Thoracic aorta (tissue), 2 donors: ENCODE data around the gene PER1. TPM values are rescaled to one million over a fixed set of nuclear protein-coding genes. Genes with fewer than 3 reads are reported as not detected.

ENCODE experiments used
- ATAC-seq: fragments of 150-250 bp; one replicate; pipeline ENCODE4 v1.8.0; 2017; ENCODE audit warnings: low read depth; ENCODE audit not compliant: insufficient number of reproducible peaks, low FRiP score
- DNase-seq: peaks from one replicate; pipeline ENCODE4 v3.0.0-alpha.2; 2020; ENCODE audit warnings: low spot score
- H3K27ac ChIP-seq, 2 donors: fragments of 200-600 bp; sonication (generic); 1 replicate in 1 of 2; 2 replicates in 1 of 2; pipeline ENCODE4 v1.5.1; 2016; ENCODE audit warnings: mild to moderate bottlenecking in 2 of 2, moderate library complexity in 2 of 2
- H3K27me3 ChIP-seq: fragments of 200-600 bp; sonication (generic); replicated peaks from 2 replicates; pipeline ENCODE4 v1.6.0; 2016; ENCODE audit warnings: mild to moderate bottlenecking; ENCODE audit not compliant: insufficient read depth
- H3K36me3 ChIP-seq: fragments of 200-600 bp; sonication (generic); one replicate; pipeline ENCODE4 v1.5.1; 2016
- H3K4me1 ChIP-seq, 2 donors: fragments of 200-600 bp; sonication (generic); 1 replicate in 1 of 2; 2 replicates in 1 of 2; pipeline versions ENCODE4 v1.5.1 to v1.6.0; 2016; ENCODE audit warnings: low read depth in 2 of 2, mild to moderate bottlenecking in 1 of 2; ENCODE audit not compliant: control insufficient read depth in 1 of 2
- H3K4me3 ChIP-seq: fragments of 200-600 bp; sonication (generic); 2 replicates; pipeline ENCODE4 v1.5.1; 2016; ENCODE audit warnings: mild to moderate bottlenecking
- H3K9me3 ChIP-seq: fragments of 200-600 bp; sonication (generic); 2 replicates; pipeline ENCODE4 v1.5.1; 2016
- total RNA-seq, 2 donors: library from RNA; depleted of rRNA; stranded (reverse); fragments of >200 nt; gene quantifications; one replicate each; pipeline versions ENCODE4 v1.1.0 to v1.2.3, GENCODE V29; 2016
- TF ChIP-seq, protein P1 (sequence below): fragments of 200-600 bp; sonication (generic); IDR thresholded peaks from one replicate; pipeline ENCODE4 v1.5.1; 2019; ENCODE audit warnings: antibody characterized with exemption

Gene PER1
- total RNA-seq, 2 donors from 2014 or later, result 175 to 292 TPM

DNA sequence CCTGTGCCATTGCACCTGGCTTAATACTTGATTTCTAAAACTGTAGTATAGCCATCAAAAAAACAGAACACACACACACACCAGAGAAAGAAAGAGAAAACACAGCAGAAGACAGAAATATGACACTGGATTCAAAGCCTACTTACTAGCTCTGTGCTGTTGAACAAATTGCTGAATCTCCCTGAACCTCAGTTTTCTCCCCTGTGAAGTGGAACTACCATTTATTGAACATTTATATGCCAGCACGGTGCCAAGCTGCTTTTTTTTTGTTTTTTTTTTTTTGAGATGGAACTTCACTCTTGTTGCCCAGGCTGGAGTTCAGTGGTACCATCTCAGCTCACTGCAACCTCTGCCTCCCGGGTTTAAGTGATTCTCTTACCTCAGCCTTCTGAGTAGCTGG, 51.4 kb downstream of the PER1 start:
- no peaks in the 10 kb centered on the region for H3K9me3 ChIP-seq
- ATAC-seq (no peak), DNase-seq (no peak)
- H3K4me1 ChIP-seq, result no peaks in the 10 kb centered on the region
- TF ChIP-seq, protein P1, sequence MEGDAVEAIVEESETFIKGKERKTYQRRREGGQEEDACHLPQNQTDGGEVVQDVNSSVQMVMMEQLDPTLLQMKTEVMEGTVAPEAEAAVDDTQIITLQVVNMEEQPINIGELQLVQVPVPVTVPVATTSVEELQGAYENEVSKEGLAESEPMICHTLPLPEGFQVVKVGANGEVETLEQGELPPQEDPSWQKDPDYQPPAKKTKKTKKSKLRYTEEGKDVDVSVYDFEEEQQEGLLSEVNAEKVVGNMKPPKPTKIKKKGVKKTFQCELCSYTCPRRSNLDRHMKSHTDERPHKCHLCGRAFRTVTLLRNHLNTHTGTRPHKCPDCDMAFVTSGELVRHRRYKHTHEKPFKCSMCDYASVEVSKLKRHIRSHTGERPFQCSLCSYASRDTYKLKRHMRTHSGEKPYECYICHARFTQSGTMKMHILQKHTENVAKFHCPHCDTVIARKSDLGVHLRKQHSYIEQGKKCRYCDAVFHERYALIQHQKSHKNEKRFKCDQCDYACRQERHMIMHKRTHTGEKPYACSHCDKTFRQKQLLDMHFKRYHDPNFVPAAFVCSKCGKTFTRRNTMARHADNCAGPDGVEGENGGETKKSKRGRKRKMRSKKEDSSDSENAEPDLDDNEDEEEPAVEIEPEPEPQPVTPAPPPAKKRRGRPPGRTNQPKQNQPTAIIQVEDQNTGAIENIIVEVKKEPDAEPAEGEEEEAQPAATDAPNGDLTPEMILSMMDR, result no peak
- H3K27me3 ChIP-seq, result no peaks in the 10 kb centered on the region
- H3K27ac ChIP-seq, result no peak overlapping the region
- no peak overlapping the region for H3K4me3 ChIP-seq
- H3K36me3 ChIP-seq, result no peaks in the 10 kb centered on the region

DNA sequence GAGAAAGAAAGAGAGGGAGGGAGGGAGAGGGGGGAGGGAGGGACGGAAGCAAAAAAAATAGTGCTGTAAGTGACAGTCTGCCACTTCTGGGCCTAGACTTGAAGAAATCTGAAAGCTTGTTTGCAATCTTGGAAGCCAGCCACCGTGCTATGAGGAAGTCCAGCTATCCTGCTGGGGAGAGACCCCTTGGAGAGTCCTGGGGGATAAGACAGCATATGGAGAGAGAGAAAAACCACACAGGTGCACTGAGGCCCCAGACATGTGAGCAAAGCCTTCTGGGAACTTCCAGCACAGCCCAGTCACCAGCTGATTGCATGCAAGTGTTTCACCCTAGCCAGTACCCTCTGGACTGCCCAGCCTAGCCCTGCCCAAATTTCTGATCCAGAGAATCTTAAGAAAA, 52.1 kb downstream of the PER1 start:
- Histone ChIP-seq H3K9me3 (no peaks in the 10 kb centered on the region), H3K36me3 (no peaks in the 10 kb centered on the region), H3K4me3 (no peak overlapping the region), H3K27me3 (no peaks in the 10 kb centered on the region), H3K27ac (no peak overlapping the region), H3K4me1 (no peaks in the 10 kb centered on the region)
- no peak for DNase-seq
- TF ChIP-seq, protein P1, result no peak
- no peak for ATAC-seq

DNA sequence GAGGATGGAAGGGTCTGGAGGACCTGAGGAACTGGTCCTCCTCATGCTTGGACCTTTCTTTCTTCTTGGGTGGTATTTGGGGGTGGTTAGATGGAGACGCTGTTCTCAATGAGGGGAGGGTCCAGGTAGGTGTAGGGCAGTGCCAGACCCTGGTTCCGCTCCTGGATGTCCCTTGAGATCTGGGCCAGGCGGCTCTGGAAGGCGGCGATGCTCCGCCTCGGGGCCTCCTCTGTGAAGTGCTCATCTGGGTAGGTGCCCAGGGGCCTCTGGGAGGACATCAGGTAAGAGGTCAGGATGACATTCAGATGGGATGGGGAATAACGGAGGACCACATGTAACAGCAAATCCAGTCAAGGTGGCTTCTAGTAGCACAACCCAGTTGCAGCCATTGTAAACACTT, 55.7 kb downstream of the PER1 start:
- Histone ChIP-seq H3K9me3 (no peaks in the 10 kb centered on the region), H3K27me3 (no peaks in the 10 kb centered on the region), H3K4me3 (no peak overlapping the region), H3K27ac (no peak overlapping the region), H3K36me3 (no peaks in the 10 kb centered on the region), H3K4me1 (no peaks in the 10 kb centered on the region)
- DNase-seq, result no peak
- TF ChIP-seq, protein P1, result no peak
- no peak for ATAC-seq

DNA sequence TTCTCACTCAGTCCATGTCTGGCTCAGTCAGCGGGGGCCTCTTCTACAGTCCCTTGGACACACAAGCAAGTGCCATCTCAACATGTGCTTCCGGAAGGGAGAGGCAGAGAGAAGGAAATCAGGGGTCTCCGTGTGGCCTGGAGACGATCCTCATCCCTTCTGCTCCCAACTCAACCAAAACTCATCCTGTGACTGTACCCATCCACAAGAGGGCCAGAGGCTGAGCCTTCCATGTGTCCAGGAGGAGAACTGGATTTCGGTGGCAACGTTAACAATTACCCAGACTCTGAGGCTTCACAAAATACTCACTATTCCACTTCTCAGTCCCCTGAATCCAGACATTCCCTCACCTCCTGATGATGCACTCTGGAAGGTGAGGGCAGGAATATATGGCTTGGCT, 56.8 kb downstream of the PER1 start:
- DNase-seq (no peak), ATAC-seq (no peak)
- Histone ChIP-seq H3K4me3 (no peak overlapping the region), H3K9me3 (no peaks in the 10 kb centered on the region), H3K4me1 (no peaks in the 10 kb centered on the region), H3K36me3 (no peaks in the 10 kb centered on the region), H3K27me3 (no peaks in the 10 kb centered on the region), H3K27ac (no peak overlapping the region)
- TF ChIP-seq, protein P1, result no peak

DNA sequence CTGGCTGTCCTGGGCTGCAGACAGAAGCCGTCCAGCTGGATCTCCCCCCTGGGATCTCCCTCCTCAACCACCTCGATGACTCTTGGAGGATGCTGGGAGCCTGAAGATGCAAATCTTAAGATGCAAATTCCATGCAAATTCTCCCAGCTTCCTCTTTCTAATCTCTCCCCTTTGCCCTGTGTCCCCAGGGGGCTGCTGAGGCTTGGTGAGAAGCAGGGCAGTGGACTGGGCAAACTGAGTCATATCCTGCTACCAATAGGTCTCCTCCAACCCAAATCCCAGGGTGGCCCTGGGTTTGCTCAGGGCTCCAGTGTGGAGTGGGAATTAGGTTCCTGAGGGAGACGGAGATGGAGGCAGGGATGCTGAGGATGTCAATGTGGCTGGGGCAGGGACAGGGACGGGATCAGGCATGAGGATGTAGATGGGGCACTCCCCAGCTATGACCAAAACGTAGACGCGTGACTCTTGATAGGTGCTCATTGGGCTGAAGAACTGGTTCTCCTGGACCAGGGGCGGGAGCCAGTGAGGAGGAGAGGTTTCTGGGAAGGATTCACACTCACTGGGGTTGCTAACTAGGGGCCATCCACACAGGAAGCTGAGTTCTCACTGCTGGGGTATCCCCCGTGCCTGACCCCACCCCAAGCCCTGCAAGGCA, 61.0 kb downstream of the PER1 start:
- ATAC-seq (no peak), DNase-seq (no peak)
- Histone ChIP-seq H3K27me3 (no peaks in the 10 kb centered on the region), H3K27ac (no peak overlapping the region), H3K36me3 (no peaks in the 10 kb centered on the region), H3K4me3 (no peak overlapping the region), H3K4me1 (no peaks in the 10 kb centered on the region), H3K9me3 (no peaks in the 10 kb centered on the region)
- TF ChIP-seq, protein P1, result no peak

Other genes with a start within 250 kb of the PER1 start
- 1 to 10 TPM; 3.3 to 5.4 TPM for gene RNF227, start 236.1 kb downstream of the PER1 start, total RNA-seq
- not detected for gene KCNAB3, start 222.5 kb downstream of the PER1 start, total RNA-seq
- gene TRAPPC1, start 220.5 kb downstream of the PER1 start, total RNA-seq, result 10 to 100 TPM; 14.6 to 36.1 TPM
- gene CNTROB, start 220.2 kb downstream of the PER1 start, total RNA-seq, result 10 to 100 TPM; 11.2 to 42.9 TPM
- gene GUCY2D, start 149.8 kb downstream of the PER1 start, total RNA-seq, result not detected
- gene ALOX15B, start 113.3 kb downstream of the PER1 start, total RNA-seq, result 1 to 10 TPM in 1 of 2 donors, under 1 TPM in 1; 0.85 to 8.3 TPM
- gene ALOX12B, start 64.7 kb downstream of the PER1 start, total RNA-seq, result not detected
- gene ALOXE3, start 33.9 kb downstream of the PER1 start, total RNA-seq, result not detected
- not detected for gene HES7, start 28.3 kb downstream of the PER1 start, total RNA-seq
- 10 to 100 TPM; 36.0 to 50.3 TPM for gene VAMP2, start 10.5 kb upstream of the PER1 start, total RNA-seq
- gene TMEM107, start 24.0 kb upstream of the PER1 start, total RNA-seq, result 10 to 100 TPM in 1 of 2 donors, 1 to 10 TPM in 1; 8.4 to 32.1 TPM
- 10 to 100 TPM; 11.9 to 13.8 TPM for gene BORCS6, start 37.8 kb upstream of the PER1 start, total RNA-seq
- gene AURKB, start 58.2 kb upstream of the PER1 start, total RNA-seq, result 1 to 10 TPM in 1 of 2 donors, not detected in 1; 1.6 TPM
- gene CTC1, start 95.7 kb upstream of the PER1 start, total RNA-seq, result 10 to 100 TPM; 25.3 to 38.6 TPM
- gene PFAS, start 96.9 kb upstream of the PER1 start, total RNA-seq, result 10 to 100 TPM; 13.2 to 15.2 TPM
- 10 to 100 TPM; 13.8 to 26.7 TPM for gene RANGRF, start 136.3 kb upstream of the PER1 start, total RNA-seq
- gene SLC25A35, start 143.0 kb upstream of the PER1 start, total RNA-seq, result 1 to 10 TPM; 1.8 to 6.1 TPM
- gene ARHGEF15, start 157.8 kb upstream of the PER1 start, total RNA-seq, result 10 to 100 TPM in 1 of 2 donors, 1 to 10 TPM in 1; 7.4 to 32.1 TPM
- gene ODF4, start 187.4 kb upstream of the PER1 start, total RNA-seq, result not detected
- gene RPL26, start 230.8 kb upstream of the PER1 start, total RNA-seq, result 1,000 to 10,000 TPM; 1,235 to 1,884 TPM
- under 1 TPM in 1 of 2 donors, not detected in 1; 0.56 TPM for gene RNF222, start 245.4 kb upstream of the PER1 start, total RNA-seq